ENCODE measurements around the gene PITPNM2.

PITPNM2 gene

GRCh38 chr12:123122626-123123025 is 28.3 kb downstream of the PITPNM2 start:
- DNase-seq (ENCODE audit: low spot score in 2 of 2), result no peak
- in situ Hi-C loops (cut with MboI; ENCODE audit: low sequenced_read_pairs), result no loop called here
- Histone ChIP-seq H3K4me1 (peaks cover 4% of the 10 kb centered on the region; the same call in 1 of the 2 replicates), H3K36me3 (replicated peaks) (no peaks in the 10 kb centered on the region), H3K9me3 (no peaks in the 10 kb centered on the region), H3K4me3 (no peak overlapping the region), H3K27me3 (ENCODE audit: low read depth) (no peaks in the 10 kb centered on the region)

- no peak for DNase-seq (ENCODE audit: low spot score in 2 of 2)
- no peaks in the 10 kb centered on the region for H3K36me3 ChIP-seq (replicated peaks)
- no peaks in the 10 kb centered on the region for H3K9me3 ChIP-seq
- no peaks in the 10 kb centered on the region for H3K27me3 ChIP-seq (ENCODE audit: low read depth)
- in situ Hi-C loops (cut with MboI; ENCODE audit: low sequenced_read_pairs), result no loop called here
- H3K4me1 ChIP-seq, result peaks cover 3% of the 10 kb centered on the region; the same call in 1 of the 2 replicates
- H3K4me3 ChIP-seq, result no peak overlapping the region
Measured at GRCh38 chr12:123121670-123122069, 29.2 kb downstream of the PITPNM2 start.

DNA sequence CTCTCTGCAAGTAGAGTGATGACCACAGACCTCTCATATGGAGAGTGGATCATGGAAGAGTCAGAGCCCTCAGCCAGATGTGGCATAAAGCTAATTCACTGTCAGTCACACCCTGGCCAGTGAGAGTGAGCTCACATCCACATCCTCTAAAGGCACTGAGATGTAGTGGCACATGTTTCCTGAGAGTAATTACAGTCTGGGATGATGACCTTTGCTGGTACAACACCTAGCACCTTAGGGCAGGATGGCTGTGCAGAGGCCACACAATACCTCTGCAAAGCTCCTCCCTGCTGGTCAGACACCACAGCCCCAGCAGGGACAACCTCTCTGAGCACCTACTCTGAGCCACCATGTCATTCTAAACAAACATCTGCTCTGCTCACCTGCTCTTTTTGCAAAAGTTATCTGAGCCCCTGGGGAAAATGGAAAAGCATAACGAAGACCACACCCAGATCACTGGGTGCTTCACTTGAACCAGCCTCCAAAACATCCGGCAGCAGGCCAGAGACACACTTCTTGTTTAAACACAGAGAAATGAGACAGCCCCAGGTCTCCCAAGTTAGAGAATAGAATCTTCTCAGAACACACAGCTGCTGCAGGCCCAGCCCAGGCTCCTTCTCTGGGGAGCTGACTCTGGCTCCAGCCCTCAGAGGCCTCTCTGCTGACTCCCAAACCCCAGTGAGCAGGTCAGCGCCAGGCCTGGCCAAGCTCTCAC is 30.3 kb downstream of the PITPNM2 start:
- Histone ChIP-seq H3K4me3 (no peak overlapping the region), H3K36me3 (replicated peaks) (no peaks in the 10 kb centered on the region), H3K4me1 (peaks cover 6% of the 10 kb centered on the region), H3K9me3 (no peaks in the 10 kb centered on the region), H3K27me3 (ENCODE audit: low read depth) (no peaks in the 10 kb centered on the region)
- DNase-seq (ENCODE audit: low spot score in 2 of 2), result no peak
- in situ Hi-C loops (cut with MboI; ENCODE audit: low sequenced_read_pairs), result no loop called here

DNA sequence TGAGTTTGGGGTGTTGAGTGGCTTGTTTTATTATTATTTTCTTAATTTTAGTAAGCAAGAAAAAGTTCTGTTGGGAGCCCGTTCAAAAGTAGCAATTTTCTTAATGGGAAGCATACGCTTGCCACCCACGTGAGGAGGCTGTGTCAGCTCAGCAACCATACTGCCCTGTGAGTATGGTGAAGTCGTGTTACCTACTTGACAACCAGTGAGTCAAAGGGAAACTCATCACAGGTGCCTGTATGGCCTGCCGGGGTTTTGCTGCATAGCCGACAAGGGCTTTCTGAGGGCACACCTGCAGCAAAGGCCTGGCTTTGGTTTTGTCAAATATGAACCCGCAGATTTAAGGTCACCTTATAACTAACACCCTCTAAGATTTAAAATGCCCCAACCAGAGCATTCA is 31.1 kb downstream of the PITPNM2 start:
- peaks cover 6% of the 10 kb centered on the region for H3K4me1 ChIP-seq
- DNase-seq (ENCODE audit: low spot score in 2 of 2), result no peak
- H3K9me3 ChIP-seq, result no peaks in the 10 kb centered on the region
- H3K36me3 ChIP-seq (replicated peaks), result no peaks in the 10 kb centered on the region
- in situ Hi-C loops (cut with MboI; ENCODE audit: low sequenced_read_pairs), result no loop called here
- H3K27me3 ChIP-seq (ENCODE audit: low read depth), result no peaks in the 10 kb centered on the region
- no peak overlapping the region for H3K4me3 ChIP-seq

DNA sequence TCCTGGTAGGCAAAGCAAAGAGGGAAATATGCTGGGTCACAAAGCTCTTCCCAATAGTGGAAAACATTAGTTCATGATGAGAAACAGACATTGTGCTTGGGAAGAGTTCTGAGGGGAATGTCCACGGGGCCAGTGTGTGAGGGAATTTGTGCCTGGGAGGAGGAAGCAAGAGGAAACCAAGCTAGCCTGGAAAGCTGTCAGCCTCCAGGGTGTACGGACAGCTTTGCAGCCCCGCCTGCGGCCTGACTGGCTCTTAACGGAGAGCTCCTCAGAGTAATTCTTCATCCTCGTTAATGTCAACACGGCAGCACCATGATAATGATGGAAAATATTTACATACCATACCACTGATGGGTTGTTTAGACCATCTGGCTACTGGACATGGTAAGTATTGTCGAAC is 32.4 kb downstream of the PITPNM2 start:
- Histone ChIP-seq H3K4me1 (peaks cover 6% of the 10 kb centered on the region), H3K9me3 (no peaks in the 10 kb centered on the region), H3K27me3 (ENCODE audit: low read depth) (no peaks in the 10 kb centered on the region), H3K4me3 (no peak overlapping the region), H3K36me3 (replicated peaks) (no peaks in the 10 kb centered on the region)
- DNase-seq (ENCODE audit: low spot score in 2 of 2), result no peak
- in situ Hi-C loops (cut with MboI; ENCODE audit: low sequenced_read_pairs), result no loop called here

DNA sequence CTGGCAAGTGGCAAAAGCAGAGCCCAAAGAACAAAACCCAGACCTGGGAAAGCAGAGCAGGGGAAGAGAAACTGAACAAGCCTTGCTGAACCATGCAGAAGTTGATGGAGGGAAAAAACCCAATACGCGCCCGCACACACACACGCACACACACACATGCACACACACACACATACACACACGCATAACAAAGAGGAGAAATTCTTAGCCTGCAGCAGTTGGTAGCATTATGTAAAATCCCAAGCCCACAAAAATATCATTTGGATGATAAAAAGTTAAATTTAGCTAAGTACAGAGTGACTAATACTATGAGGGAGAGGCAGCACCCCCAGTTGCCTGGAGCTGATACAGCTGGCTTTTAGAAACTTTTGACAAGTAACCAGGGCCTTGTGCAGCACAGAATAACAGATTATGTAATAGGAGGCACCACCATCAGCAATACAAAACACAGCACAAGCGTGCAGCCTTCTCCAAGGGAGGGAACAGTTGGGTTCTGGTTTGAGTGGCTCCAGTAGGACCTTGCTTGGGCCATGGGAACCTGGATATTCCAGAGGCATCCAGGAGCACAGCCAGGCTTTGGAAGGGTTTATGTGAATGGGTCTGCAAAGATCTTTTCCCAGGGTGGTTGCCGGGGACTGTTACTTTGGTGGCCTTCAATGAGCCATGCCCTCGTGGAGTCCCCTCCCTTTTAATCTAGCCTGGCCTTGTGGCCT is 35.3 kb downstream of the PITPNM2 start:
- Histone ChIP-seq H3K9me3 (no peaks in the 10 kb centered on the region), H3K27me3 (ENCODE audit: low read depth) (no peaks in the 10 kb centered on the region), H3K36me3 (replicated peaks) (no peaks in the 10 kb centered on the region), H3K4me3 (no peak overlapping the region), H3K4me1 (peaks cover 6% of the 10 kb centered on the region)
- in situ Hi-C loops (cut with MboI; ENCODE audit: low sequenced_read_pairs), result no loop called here
- peak; percentile 19 to 47 for DNase-seq (ENCODE audit: low spot score in 2 of 2)

- DNase-seq (ENCODE audit: low spot score in 2 of 2), result no peak
- in situ Hi-C loops (cut with MboI; ENCODE audit: low sequenced_read_pairs), result no loop called here
- H3K27me3 ChIP-seq (ENCODE audit: low read depth), result no peaks in the 10 kb centered on the region
- H3K4me1 ChIP-seq, result peaks cover 6% of the 10 kb centered on the region
- no peaks in the 10 kb centered on the region for H3K36me3 ChIP-seq (replicated peaks)
- no peaks in the 10 kb centered on the region for H3K9me3 ChIP-seq
- no peak overlapping the region for H3K4me3 ChIP-seq
Measured at GRCh38 chr12:123114304-123115083, 36.4 kb downstream of the PITPNM2 start.

DNA sequence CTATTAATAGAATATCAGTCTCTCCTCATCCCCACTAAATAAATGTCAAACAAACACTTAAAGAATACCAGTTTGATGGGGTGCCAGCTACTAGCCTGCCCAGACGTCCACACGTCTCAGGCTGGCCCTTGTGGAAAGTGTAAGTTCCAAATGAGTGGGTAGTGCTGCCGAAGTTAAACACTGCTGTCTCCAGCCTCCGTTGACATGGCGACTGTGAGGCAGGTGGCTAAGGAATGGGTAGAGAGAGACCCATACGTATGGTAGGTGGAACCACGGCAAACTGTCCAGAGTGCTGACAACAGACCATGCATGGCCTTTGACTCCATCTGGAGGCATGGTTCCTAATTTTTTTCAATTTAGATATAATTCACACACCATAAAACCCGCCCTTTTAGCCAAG is 37.9 kb downstream of the PITPNM2 start:
- Histone ChIP-seq H3K4me1 (peaks cover 6% of the 10 kb centered on the region), H3K27me3 (ENCODE audit: low read depth) (no peaks in the 10 kb centered on the region), H3K4me3 (no peak overlapping the region), H3K36me3 (replicated peaks) (no peaks in the 10 kb centered on the region), H3K9me3 (no peaks in the 10 kb centered on the region)
- in situ Hi-C loops (cut with MboI; ENCODE audit: low sequenced_read_pairs), result no loop called here
- no peak for DNase-seq (ENCODE audit: low spot score in 2 of 2)

DNA sequence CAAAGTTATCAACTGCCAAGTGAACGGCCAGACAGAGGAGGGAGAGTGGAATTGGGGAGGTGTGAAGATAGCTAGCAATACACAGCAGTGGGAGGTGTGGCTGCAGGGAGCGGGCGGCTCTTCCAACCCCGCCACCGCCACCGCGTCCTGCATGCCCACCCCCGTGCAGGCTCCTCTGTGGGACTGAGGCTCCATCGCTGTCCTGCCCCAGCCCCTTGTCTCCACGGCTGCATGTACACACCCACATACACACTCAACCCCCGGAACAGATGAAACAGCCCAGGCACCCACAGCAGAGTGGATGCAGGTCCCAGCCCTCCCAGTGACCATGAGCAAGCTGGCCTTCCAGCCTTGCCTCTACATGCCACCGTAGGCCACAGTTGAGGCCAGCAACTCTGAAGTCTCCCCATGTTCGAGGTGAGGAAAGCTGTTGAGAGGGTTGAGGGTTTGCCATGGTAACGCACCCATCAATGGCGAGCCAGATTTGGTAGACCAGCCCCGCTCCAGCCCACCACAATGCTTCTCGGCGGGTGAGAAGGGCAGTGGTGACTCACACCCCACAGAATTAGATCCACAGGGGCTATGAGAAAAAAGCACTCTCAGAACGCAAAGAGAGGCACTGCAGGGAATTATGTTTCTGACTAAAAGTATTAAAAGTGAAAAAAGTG is 39.3 kb downstream of the PITPNM2 start:
- Histone ChIP-seq H3K4me3 (no peak overlapping the region), H3K9me3 (no peaks in the 10 kb centered on the region), H3K36me3 (replicated peaks) (no peaks in the 10 kb centered on the region), H3K27me3 (ENCODE audit: low read depth) (no peaks in the 10 kb centered on the region), H3K4me1 (peaks cover 6% of the 10 kb centered on the region)
- in situ Hi-C loops (cut with MboI; ENCODE audit: low sequenced_read_pairs), result no loop called here
- no peak for DNase-seq (ENCODE audit: low spot score in 2 of 2)

DNA sequence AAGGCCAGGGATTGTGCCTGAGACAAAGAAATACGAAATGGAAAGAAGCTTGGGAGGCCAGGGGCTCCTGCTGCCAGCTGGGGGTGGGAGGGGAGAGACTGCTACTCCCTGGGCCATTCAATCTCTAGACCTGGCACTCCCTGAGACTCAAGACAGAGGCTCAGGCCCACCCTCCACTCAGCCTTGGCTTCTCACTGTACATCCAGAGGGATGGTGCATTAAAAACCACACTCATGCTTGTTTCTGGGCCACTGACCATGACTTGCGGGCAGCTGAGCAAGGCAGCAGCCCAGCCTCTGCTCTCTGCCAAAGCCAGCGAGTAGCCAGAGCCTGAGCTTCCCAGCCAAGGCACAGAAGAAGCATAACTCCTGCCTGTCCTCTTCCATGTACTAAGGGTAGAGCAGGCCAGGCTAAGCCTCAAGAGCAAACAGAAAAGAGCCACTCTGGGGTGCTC is 41.5 kb downstream of the PITPNM2 start:
- Histone ChIP-seq H3K4me3 (no peak overlapping the region), H3K36me3 (replicated peaks) (no peaks in the 10 kb centered on the region), H3K4me1 (no peaks in the 10 kb centered on the region), H3K27me3 (ENCODE audit: low read depth) (no peaks in the 10 kb centered on the region), H3K9me3 (no peaks in the 10 kb centered on the region)
- in situ Hi-C loops (cut with MboI; ENCODE audit: low sequenced_read_pairs), result no loop called here
- DNase-seq (ENCODE audit: low spot score in 2 of 2), result no peak

- in situ Hi-C loops (cut with MboI; ENCODE audit: low sequenced_read_pairs), result no loop called here
- H3K4me1 ChIP-seq, result no peaks in the 10 kb centered on the region; the same call in 1 of the 2 replicates
- H3K4me3 ChIP-seq, result no peak overlapping the region
- no peak for DNase-seq (ENCODE audit: low spot score in 2 of 2)
- H3K36me3 ChIP-seq (replicated peaks), result no peaks in the 10 kb centered on the region
- H3K27me3 ChIP-seq (ENCODE audit: low read depth), result no peaks in the 10 kb centered on the region
- no peaks in the 10 kb centered on the region for H3K9me3 ChIP-seq
Measured at GRCh38 chr12:123108682-123109066, 42.2 kb downstream of the PITPNM2 start.

GRCh38 chr12:123107926-123108681 is 42.8 kb downstream of the PITPNM2 start:
- Histone ChIP-seq H3K9me3 (no peaks in the 10 kb centered on the region), H3K36me3 (replicated peaks) (no peaks in the 10 kb centered on the region), H3K4me3 (no peak overlapping the region), H3K4me1 (no peaks in the 10 kb centered on the region; the same call in 1 of the 2 replicates), H3K27me3 (ENCODE audit: low read depth) (no peaks in the 10 kb centered on the region)
- in situ Hi-C loops (cut with MboI; ENCODE audit: low sequenced_read_pairs), result no loop called here
- no peak for DNase-seq (ENCODE audit: low spot score in 2 of 2)
